Measurements from ENCODE around the gene CCDC136.
A peak's percentile ranks its signal among the peaks of the same experiment; 100 is the strongest.

Gene CCDC136

GRCh38 chr7:128775744-128776474 is 15.9 kb upstream of the CCDC136 start, which contains the start of gene OPN1SW:
TSS of gene OPN1SW (minus strand) at chr7:128775794. CDS start at chr7:128775781, 13 bp downstream.
- no peak for TF ChIP-seq CTCF (conservative IDR thresholded peaks at IDR 0.05; ENCODE audit: control insufficient read depth, insufficient read depth, low read depth, low read length)
- no peak for DNase-seq (ENCODE audit: low read depth)
- H3K4me3 ChIP-seq (ENCODE audit: control insufficient read depth, low read depth, low read length): no peak within 1 kb of the TSS

GRCh38 chr7:128777156-128778123 is 14.3 kb upstream of the CCDC136 start:
- peak; percentile 57 for DNase-seq (ENCODE audit: low read depth)
- no peak overlapping the region for H3K4me3 ChIP-seq (ENCODE audit: control insufficient read depth, low read depth, low read length)
- TF ChIP-seq CTCF (conservative IDR thresholded peaks at IDR 0.05; ENCODE audit: control insufficient read depth, insufficient read depth, low read depth, low read length): no peak

GRCh38 chr7:128778946-128779345 is 12.8 kb upstream of the CCDC136 start:
- no peak overlapping the region for H3K4me3 ChIP-seq (ENCODE audit: control insufficient read depth, low read depth, low read length)
- DNase-seq (ENCODE audit: low read depth): no peak
- TF ChIP-seq CTCF (conservative IDR thresholded peaks at IDR 0.05; ENCODE audit: control insufficient read depth, insufficient read depth, low read depth, low read length): no peak

- DNase-seq (ENCODE audit: low read depth): peak; percentile 63
- no peak overlapping the region for H3K4me3 ChIP-seq (ENCODE audit: control insufficient read depth, low read depth, low read length)
- no peak for TF ChIP-seq CTCF (conservative IDR thresholded peaks at IDR 0.05; ENCODE audit: control insufficient read depth, insufficient read depth, low read depth, low read length)
Measured at GRCh38 chr7:128781126-128781525, 10.6 kb upstream of the CCDC136 start.

GRCh38 chr7:128781851-128782250 is 9.9 kb upstream of the CCDC136 start:
- DNase-seq (ENCODE audit: low read depth): no peak
- no peak overlapping the region for H3K4me3 ChIP-seq (ENCODE audit: control insufficient read depth, low read depth, low read length)
- TF ChIP-seq CTCF (conservative IDR thresholded peaks at IDR 0.05; ENCODE audit: control insufficient read depth, insufficient read depth, low read depth, low read length): no peak

GRCh38 chr7:128783143-128783861 is 8.5 kb upstream of the CCDC136 start:
- peak overlapping the region; percentile 26 for H3K4me3 ChIP-seq (ENCODE audit: control insufficient read depth, low read depth, low read length)
- DNase-seq (ENCODE audit: low read depth): peak; percentile 91
- TF ChIP-seq CTCF (conservative IDR thresholded peaks at IDR 0.05; ENCODE audit: control insufficient read depth, insufficient read depth, low read depth, low read length): no peak

Measured in fibroblast of mammary gland (primary cell).